Dermis microvascular lymphatic vessel endothelial cell (primary cell): Measurements from ENCODE around the gene MOB1B. TPM values are rescaled to one million over a fixed set of nuclear protein-coding genes. Genes with fewer than 3 reads are reported as not detected.
"Not testable (repeated sequence)": the region's sequence is repeated elsewhere in the genome, so short reads cannot be mapped to it uniquely, and the experiment has no call there.

ENCODE experiments used
- DNase-seq, 2 donors: peaks; one replicate each; pipeline versions ENCODE4 v3.0.0 to v3.0.0-alpha.2; 2010; ENCODE audit warnings: low read depth in 2 of 2
- total RNA-seq: library from RNA; depleted of rRNA; stranded (reverse); fragments of >200 nt; gene quantifications from 2 replicates; pipeline ENCODE4 v1.2.1, GENCODE V29; 2014

The MOB1B gene
- 8.2 and 10.4 TPM in 2 replicates for total RNA-seq

- DNase-seq = peak; percentile 52 to 87
Measured at GRCh38 chr4:70901984-70902576, at the start of gene MOB1B. TSS of gene MOB1B (plus strand) at chr4:70902369. CDS start at chr4:70902537, 168 bp downstream.

- DNase-seq = no peak
Measured at GRCh38 chr4:70855464-70855863, 46.7 kb upstream of the MOB1B start.

- DNase-seq = no peak
Measured at GRCh38 chr4:70858454-70858853, 43.7 kb upstream of the MOB1B start.

- no peak for DNase-seq
Measured at GRCh38 chr4:70859066-70859465, 43.1 kb upstream of the MOB1B start.

DNA sequence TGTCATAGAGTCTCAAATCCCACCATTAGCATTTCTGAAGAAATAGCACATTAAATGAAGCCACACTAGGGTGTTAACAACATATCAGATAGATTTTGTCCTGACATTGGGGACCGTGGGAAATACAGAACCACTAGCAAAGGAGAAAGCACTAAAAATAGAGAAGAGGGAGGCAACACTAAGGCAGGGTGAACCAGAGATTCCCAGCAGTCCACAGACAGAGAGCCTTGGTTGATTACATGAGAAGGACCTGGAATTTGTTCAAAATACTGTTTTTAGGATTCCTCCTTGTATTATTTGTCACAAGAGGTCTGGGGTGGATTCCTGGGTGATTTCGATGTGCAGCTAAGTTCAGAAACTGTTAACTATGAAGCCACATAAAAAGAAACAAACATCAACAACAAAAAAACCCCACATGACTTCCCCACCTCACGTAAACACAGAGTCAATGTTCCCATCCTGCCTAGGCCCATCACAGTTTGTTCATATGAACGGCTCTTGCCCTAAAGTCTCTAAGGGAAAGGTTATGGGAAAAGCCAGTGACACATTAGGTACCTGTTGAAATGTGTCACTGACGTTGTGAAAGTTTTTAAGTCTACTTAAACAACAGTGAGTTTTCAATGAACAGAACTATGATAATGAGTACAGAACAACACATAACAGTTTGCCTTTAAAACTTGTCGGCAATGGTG, 38.9 kb upstream of the MOB1B start:
- no peak for DNase-seq

- DNase-seq = no peak
Measured at GRCh38 chr4:70868778-70869177, 33.4 kb upstream of the MOB1B start.

GRCh38 chr4:70873216-70873615, 29.0 kb upstream of the MOB1B start:
- DNase-seq = no peak

DNA sequence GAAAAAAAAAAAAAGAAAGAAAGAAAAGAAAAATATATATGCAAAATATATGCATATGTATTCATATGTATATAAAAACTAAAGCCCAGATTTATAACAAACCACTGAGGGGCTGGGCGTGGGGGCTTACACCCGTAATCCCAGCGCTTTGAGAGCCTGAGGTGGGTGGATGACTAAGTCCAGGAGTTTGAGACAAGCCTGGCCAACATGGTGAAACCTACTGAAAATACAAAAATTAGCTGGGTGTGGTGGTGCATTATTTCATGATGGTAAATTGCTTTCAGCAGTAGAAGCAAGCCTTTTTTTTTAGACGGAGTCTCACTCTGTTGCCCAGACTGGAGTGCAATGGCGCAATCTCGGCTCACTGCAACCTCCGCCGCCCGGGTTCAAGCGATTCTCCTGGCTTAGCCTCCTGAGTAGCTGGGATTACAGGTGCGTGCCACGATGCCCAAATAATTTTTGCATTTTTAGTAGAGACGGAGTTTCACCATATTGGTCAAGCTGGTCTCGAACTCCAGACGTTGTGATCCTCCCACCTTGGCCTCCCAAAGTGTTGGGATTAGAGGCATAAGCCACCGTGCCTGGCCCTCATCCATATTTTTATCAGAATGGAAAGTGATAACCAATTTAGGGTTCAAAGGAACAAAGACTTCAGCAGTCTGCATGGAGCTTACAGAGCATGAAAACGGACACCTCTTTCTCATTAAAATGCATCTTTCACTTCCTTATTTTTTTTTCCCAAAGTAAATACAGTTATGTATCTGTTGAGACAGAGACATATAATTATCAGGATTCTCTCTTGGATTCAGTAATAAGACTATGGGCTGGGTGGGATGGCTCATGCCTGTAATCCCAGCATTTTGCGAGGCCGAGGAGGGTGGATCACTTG, 27.7 kb upstream of the MOB1B start:
- no peak for DNase-seq

DNA sequence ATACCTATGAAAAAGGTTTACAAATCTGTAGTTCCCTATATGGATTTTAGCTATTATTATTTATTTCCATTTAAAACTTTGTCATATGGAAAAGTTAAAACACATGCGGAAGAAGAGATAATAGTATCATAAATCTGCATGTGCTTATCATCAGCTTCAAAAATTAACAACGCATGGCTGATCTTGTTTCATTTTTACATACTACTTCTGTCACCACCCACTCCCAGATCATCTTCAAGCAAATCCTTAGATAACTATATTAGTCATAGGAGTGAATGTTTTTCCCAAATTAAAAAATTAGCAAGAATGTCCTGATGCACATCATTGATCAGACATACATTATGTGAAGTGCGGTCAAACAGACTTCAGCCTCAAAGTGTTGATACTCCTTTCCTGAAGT, 24.6 kb upstream of the MOB1B start:
- no peak for DNase-seq

DNA sequence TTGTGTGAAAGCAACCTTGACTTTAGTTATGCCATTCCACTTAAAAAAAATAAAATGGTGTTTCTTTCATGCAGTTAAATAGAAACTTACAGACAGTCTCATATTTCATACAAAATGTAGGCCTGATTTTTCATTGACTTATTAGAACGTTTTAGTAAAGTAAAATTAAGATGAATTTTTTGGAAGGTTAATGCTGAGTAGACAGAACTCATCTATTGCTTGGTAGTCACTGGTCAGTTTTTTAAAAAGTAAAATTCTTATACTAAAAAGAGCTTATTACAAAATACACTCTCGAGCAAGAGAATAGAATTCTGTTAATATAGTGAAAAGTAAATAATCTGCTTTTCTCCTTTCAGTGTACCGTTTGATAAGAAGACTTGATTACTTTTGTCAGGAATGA, 21.4 kb upstream of the MOB1B start:
- no peak for DNase-seq

DNA sequence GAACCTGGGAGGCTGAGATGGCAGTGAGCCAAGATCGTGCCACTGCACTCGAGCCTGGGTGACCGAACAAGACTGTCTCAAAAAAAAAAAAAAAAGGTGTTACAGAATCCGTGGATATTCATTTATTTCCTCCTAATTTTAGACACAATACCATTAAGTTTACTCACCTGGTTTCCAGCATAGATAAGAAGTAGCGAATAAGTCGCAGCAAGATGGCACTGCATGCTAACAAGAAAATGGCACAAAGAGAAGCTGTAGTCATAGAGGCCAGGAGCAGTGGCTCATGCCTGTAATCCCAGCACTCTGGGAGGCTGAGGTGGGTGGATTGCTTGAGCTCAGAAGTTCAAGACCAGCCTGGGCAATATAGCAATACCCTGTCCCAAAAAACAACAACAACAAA, 17.0 kb upstream of the MOB1B start:
- no peak for DNase-seq

GRCh38 chr4:70892086-70892769, 9.9 kb upstream of the MOB1B start:
- DNase-seq = no peak

GRCh38 chr4:70893790-70894189, 8.4 kb upstream of the MOB1B start:
- no peak for DNase-seq

GRCh38 chr4:70895405-70895804, 6.8 kb upstream of the MOB1B start:
- no peak for DNase-seq

- no peak for DNase-seq
Measured at GRCh38 chr4:70895811-70896491, 6.2 kb upstream of the MOB1B start.

GRCh38 chr4:70898581-70898980, 3.6 kb upstream of the MOB1B start:
- not testable (repeated sequence) for DNase-seq

GRCh38 chr4:70901607-70901983, 574 bp upstream of the MOB1B start:
- no peak for DNase-seq

GRCh38 chr4:70902577-70903290, 565 bp downstream of the MOB1B start:
- DNase-seq = no peak

DNA sequence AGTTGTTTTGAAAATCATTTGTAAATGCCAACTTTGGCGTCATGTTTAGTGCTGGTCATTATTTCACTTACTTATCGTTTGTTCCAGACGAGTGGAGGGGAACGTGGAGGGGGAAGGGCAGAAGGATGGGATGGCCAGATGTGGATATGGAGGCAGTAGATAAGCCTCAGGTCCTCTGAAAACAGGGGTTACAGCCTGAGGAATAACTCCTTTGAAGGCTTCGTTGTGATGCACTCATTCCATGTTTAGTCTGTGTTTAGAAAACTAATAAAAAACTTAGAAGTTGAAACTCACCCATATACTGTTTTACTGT, 1.1 kb downstream of the MOB1B start:
- peak in 1 of 2 donors; percentile 29 for DNase-seq

- DNase-seq = no peak
Measured at GRCh38 chr4:70908993-70909556, 6.9 kb downstream of the MOB1B start.

- DNase-seq = no peak
Measured at GRCh38 chr4:70914000-70914399, 11.8 kb downstream of the MOB1B start.
